ENCODE data around the gene PCDHGB1. TPM values are rescaled to one million over a fixed set of nuclear protein-coding genes. Genes with fewer than 3 reads are reported as not detected.

Gene PCDHGB1
- total RNA-seq, 2 donors from 2014 or later = 3.9 to 6.5 TPM

- no peak for DNase-seq (ENCODE audit: low spot score)
- H3K4me1 ChIP-seq (replicated peaks) = no peaks in the 10 kb centered on the region
- no peaks in the 10 kb centered on the region for H3K36me3 ChIP-seq
- WGBS = 18% methylated on average over 24 of the region's 24 CpGs
- H3K27ac ChIP-seq = no peak within 1 kb of the TSS
- peaks cover 19% of the 10 kb centered on the region for H3K27me3 ChIP-seq (replicated peaks; ENCODE audit: insufficient read depth)
- TF ChIP-seq POLR2A (IDR thresholded peaks at IDR 0.05) (no peak), CTCF (IDR thresholded peaks at IDR 0.05) (peak in 1 of 4 experiments; percentile 34)
- H3K9me3 ChIP-seq = no peaks in the 10 kb centered on the region
- intact Hi-C loops (cut with DNase I) = no loop called here
- H3K4me3 ChIP-seq = peak within 1 kb of the TSS; percentile 2 to 19
Observed at GRCh38 chr5:141359790-141360426, 10.0 kb downstream of the PCDHGB1 start, which contains the start of gene PCDHGB2. Gene PCDHGB2 (plus strand): TSS chr5:141359994. CDS start chr5:141360136, 142 bp downstream.

DNA sequence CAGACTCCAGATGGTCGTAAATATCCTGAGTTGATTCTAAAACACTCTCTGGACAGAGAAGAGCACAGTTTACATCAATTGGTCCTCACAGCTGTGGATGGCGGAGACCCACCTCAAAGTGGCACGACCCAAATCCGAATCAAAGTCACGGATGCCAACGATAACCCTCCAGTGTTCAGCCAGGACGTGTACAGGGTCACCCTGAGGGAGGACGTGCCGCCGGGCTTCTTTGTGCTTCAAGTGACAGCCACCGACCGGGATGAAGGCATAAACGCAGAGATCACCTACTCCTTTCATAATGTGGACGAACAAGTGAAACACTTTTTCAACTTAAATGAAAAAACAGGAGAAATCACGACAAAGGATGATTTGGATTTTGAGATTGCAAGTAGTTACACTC lies 10.8 kb downstream of the PCDHGB1 start:
- H3K9me3 ChIP-seq = no peaks in the 10 kb centered on the region
- H3K36me3 ChIP-seq = no peaks in the 10 kb centered on the region
- intact Hi-C loops (cut with DNase I) = no loop called here
- no peak for TF ChIP-seq POLR2A (IDR thresholded peaks at IDR 0.05)
- no peak for DNase-seq (ENCODE audit: low spot score)
- no peak overlapping the region for H3K4me3 ChIP-seq
- WGBS = 35% methylated on average over 15 of the region's 15 CpGs
- peaks cover 19% of the 10 kb centered on the region for H3K27me3 ChIP-seq (replicated peaks; ENCODE audit: insufficient read depth)
- no peak overlapping the region for H3K27ac ChIP-seq
- no peaks in the 10 kb centered on the region for H3K4me1 ChIP-seq (replicated peaks)

DNA sequence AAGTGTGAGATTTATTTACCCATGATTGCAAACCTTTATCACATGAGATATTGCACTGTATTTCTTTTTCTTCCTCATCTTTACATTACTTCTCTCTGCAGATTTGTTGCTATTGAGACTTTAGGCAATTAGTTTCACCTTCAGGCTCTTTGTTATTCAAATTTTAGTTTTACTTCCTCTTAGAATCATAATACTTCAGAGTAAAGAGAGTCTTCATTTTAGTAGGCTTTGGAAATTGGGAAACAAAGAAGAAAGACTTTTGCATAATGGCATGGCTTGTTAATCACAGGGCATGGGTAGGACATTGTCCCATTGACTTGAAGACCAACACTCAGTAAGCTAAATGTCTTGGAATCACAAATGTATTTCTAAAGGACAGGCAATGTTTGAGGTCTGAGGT lies 12.8 kb downstream of the PCDHGB1 start:
- H3K9me3 ChIP-seq = no peaks in the 10 kb centered on the region
- no peaks in the 10 kb centered on the region for H3K36me3 ChIP-seq
- TF ChIP-seq CTCF (IDR thresholded peaks at IDR 0.05) (no peak), POLR2A (IDR thresholded peaks at IDR 0.05) (no peak), POLR2AphosphoS5 (IDR thresholded peaks at IDR 0.05) (no peak)
- H3K27ac ChIP-seq = no peak overlapping the region
- no peak for DNase-seq (ENCODE audit: low spot score)
- H3K27me3 ChIP-seq (replicated peaks; ENCODE audit: insufficient read depth) = peaks cover 23% of the 10 kb centered on the region
- H3K4me3 ChIP-seq = no peak overlapping the region
- intact Hi-C loops (cut with DNase I) = no loop called here
- no peaks in the 10 kb centered on the region for H3K4me1 ChIP-seq (replicated peaks)

- Histone ChIP-seq H3K27ac (no peak within 1 kb of the TSS), H3K4me3 (no peak within 1 kb of the TSS), H3K36me3 (no peaks in the 10 kb centered on the region), H3K9me3 (no peaks in the 10 kb centered on the region), H3K4me1 (replicated peaks) (no peaks in the 10 kb centered on the region), H3K27me3 (replicated peaks; ENCODE audit: insufficient read depth) (peaks cover 23% of the 10 kb centered on the region)
- intact Hi-C loops (cut with DNase I) = no loop called here
- TF ChIP-seq CTCF (IDR thresholded peaks at IDR 0.05) (no peak), POLR2A (IDR thresholded peaks at IDR 0.05) (no peak), POLR2AphosphoS5 (IDR thresholded peaks at IDR 0.05) (no peak)
- WGBS = 10% methylated on average over 34 of the region's 34 CpGs
- no peak for DNase-seq (ENCODE audit: low spot score)
Observed at GRCh38 chr5:141363952-141364660, 14.2 kb downstream of the PCDHGB1 start, which contains the start of gene PCDHGA5. Gene PCDHGA5 (plus strand): TSS chr5:141364162. CDS start chr5:141364331, 169 bp downstream.

GRCh38 chr5:141366016-141366896 lies 16.4 kb downstream of the PCDHGB1 start:
- intact Hi-C loops (cut with DNase I) = no loop called here
- Histone ChIP-seq H3K4me3 (no peak overlapping the region), H3K9me3 (no peaks in the 10 kb centered on the region), H3K4me1 (replicated peaks) (no peaks in the 10 kb centered on the region), H3K27me3 (replicated peaks; ENCODE audit: insufficient read depth) (peaks cover 17% of the 10 kb centered on the region), H3K36me3 (no peaks in the 10 kb centered on the region), H3K27ac (no peak overlapping the region)
- 20% methylated on average over 31 of the region's 46 CpGs for WGBS
- no peak for TF ChIP-seq POLR2A (IDR thresholded peaks at IDR 0.05)
- no peak for DNase-seq (ENCODE audit: low spot score)
